Brain microvascular endothelial cell (primary cell): ENCODE results near the gene GPS2.
A peak's percentile ranks its signal among the peaks of the same experiment; 100 is the strongest.

Experiments
- DNase-seq: peaks from one replicate; pipeline ENCODE4 v3.0.0-alpha.2; 2020
- H3K27ac ChIP-seq: fragments of 250-450 bp; sonication (Bioruptor Pico); 2 replicates; pipeline ENCODE4 v1.5.1; 2020; ENCODE audit warnings: mild to moderate bottlenecking, moderate library complexity
- H3K27me3 ChIP-seq: fragments of 250-450 bp; sonication (Bioruptor Pico); replicated peaks from 2 replicates; pipeline ENCODE4 v1.5.1; 2020; ENCODE audit warnings: mild to moderate bottlenecking
- H3K36me3 ChIP-seq: fragments of 250-450 bp; sonication (Bioruptor Pico); replicated peaks from 2 replicates; pipeline ENCODE4 v1.5.1; 2020; ENCODE audit warnings: mild to moderate bottlenecking
- H3K4me3 ChIP-seq: 2 replicates; pipeline ENCODE4 v1.5.1; 2011; ENCODE audit warnings: low read depth, mild to moderate bottlenecking, control low read depth, low read length, moderate library complexity
- in situ Hi-C: cut with HindIII; loops from 2 replicates; pipeline ENCODE4 v1.10.0; 2017; ENCODE audit warnings: low sequenced_read_pairs, low pct_ligation_motif_present
- TF ChIP-seq, protein P1 (sequence below): IDR thresholded peaks from 2 replicates; pipeline ENCODE4 v1.5.1; 2011; ENCODE audit warnings: low read depth, mild to moderate bottlenecking, moderate library complexity, low read length, control low read depth, inconsistent platforms; ENCODE audit errors: missing control alignments

The GPS2 gene

DNA sequence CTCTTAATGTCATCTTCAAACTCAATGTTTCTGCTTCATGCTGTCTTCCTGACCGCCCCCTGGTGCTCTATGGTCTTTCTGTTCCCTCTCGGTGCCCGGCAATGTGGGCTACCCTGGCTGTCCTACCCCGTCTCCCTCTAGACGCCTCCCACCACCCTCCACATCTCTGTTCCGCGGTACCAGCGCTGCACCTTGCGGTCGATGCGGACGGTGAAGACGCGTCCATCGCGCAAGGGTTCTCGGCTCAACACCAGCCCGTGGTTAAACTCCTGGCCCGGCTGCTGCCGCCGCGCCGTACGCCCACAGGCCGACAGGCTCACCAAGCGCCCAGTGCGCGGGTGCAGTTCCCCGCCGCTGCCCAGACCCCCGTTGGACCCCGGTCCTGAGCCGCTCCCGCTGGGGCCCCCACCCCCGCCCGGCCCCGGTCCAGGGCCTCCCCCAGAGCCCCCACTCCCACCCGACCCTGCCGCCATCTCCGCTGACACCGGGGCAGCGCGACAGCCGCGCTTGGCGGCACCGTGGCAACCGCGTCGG, 13.7 kb upstream of the GPS2 start, which contains the start of gene NEURL4:
TSS of gene NEURL4 (minus strand) at position 496 of the 534 bp plus-strand sequence. CDS start at position 473, 23 bp downstream.
- DNase-seq = peak; percentile 20
- H3K27me3 ChIP-seq = no peaks in the 10 kb centered on the region
- H3K4me3 ChIP-seq = peak within 1 kb of the TSS; percentile 94
- TF ChIP-seq, protein P1, sequence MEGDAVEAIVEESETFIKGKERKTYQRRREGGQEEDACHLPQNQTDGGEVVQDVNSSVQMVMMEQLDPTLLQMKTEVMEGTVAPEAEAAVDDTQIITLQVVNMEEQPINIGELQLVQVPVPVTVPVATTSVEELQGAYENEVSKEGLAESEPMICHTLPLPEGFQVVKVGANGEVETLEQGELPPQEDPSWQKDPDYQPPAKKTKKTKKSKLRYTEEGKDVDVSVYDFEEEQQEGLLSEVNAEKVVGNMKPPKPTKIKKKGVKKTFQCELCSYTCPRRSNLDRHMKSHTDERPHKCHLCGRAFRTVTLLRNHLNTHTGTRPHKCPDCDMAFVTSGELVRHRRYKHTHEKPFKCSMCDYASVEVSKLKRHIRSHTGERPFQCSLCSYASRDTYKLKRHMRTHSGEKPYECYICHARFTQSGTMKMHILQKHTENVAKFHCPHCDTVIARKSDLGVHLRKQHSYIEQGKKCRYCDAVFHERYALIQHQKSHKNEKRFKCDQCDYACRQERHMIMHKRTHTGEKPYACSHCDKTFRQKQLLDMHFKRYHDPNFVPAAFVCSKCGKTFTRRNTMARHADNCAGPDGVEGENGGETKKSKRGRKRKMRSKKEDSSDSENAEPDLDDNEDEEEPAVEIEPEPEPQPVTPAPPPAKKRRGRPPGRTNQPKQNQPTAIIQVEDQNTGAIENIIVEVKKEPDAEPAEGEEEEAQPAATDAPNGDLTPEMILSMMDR = peak; percentile 35
- H3K36me3 ChIP-seq = peaks cover 10% of the 10 kb centered on the region
- H3K27ac ChIP-seq = peak within 1 kb of the TSS; percentile 70
- in situ Hi-C loops = no loop called here

DNA sequence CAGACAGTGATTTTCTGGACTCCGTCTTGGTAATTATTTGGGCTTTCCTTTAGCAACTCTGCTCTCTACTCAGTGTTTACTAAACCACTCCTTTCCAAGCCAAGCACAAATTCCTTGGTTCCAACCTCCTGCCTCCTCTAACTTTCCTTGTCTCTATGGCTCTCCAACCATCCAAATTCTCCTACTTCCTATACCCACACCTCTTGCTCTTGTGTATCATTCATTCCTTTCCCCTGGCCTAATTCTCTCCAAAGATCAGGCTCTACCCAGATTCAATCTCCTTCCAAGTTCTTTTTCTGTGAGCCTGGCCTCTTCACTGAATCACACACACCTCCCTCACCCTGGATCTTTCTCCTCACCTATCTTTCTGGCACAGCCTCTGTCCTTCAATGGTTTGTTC, 12.8 kb upstream of the GPS2 start:
- in situ Hi-C loops = no loop called here
- DNase-seq = no peak
- TF ChIP-seq, protein P1 = no peak
- H3K36me3 ChIP-seq = peaks cover 19% of the 10 kb centered on the region
- H3K27me3 ChIP-seq = no peaks in the 10 kb centered on the region
- H3K4me3 ChIP-seq = no peak overlapping the region
- H3K27ac ChIP-seq = no peak overlapping the region

DNA sequence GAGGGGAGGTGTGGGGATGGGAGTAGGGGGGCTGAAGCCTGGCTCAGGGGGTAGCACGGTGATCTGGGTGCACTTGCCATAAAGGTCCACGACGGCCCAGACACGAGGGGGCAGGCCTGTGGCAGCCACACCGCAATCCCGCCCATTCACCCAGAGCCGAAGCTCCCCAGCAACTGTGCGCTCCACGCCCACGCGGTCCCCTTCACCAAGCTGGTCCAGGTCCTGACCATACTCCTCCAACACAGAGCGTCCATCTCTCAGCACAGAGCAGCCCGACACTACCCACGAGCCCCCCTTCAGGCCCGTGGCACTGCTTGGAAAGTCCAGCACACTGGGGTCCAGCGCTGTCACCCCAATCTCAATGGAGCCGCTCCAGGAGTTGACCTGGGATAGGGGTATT, 12.3 kb upstream of the GPS2 start:
- no peak overlapping the region for H3K27ac ChIP-seq
- no peak for DNase-seq
- peaks cover 24% of the 10 kb centered on the region for H3K36me3 ChIP-seq
- no peaks in the 10 kb centered on the region for H3K27me3 ChIP-seq
- no peak overlapping the region for H3K4me3 ChIP-seq
- in situ Hi-C loops = no loop called here
- TF ChIP-seq, protein P1 = no peak

DNA sequence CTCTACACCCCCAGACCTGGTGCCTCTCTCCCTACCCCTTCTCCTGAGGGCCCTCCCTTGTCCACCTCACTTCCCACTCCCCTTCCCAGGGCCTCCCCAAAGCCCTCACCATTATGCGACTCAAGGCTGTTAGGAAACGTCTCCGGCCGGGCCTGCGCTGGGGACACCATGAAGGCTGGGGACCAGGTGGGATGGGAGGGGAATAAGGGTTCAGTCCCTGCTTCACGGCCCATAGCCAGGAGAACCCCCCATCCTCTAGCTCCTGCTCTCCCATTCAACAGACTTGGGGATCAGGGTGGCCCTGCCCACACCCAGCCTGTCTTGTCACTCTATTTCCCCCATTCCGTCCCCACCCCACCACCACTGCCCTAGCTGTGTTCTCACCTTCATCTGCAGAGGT, 11.9 kb upstream of the GPS2 start:
- no peaks in the 10 kb centered on the region for H3K27me3 ChIP-seq
- in situ Hi-C loops = no loop called here
- DNase-seq = no peak
- no peak overlapping the region for H3K27ac ChIP-seq
- TF ChIP-seq, protein P1 = no peak
- H3K4me3 ChIP-seq = no peak overlapping the region
- H3K36me3 ChIP-seq = peaks cover 28% of the 10 kb centered on the region

DNA sequence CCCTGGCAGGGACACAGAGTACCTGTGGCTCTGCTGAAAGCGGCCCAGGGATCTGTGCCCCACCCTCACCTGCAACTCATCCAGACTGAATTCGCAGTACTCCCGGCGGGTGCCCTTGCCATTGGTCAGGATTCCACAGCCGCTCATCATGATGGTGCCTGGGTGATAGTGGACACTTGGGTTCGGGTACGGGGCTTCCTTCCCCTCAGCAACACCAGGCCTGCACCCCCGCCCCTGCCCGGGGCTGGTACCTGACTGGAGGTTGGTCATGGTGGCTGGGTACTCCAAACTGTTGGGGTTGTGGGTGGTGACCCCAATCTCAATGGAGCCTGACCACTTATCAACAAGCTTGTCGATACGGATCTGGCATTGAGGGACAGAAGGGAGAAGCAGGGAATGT, 11.0 kb upstream of the GPS2 start:
- in situ Hi-C loops = no loop called here
- H3K27me3 ChIP-seq = no peaks in the 10 kb centered on the region
- TF ChIP-seq, protein P1 = no peak
- no peak for DNase-seq
- H3K27ac ChIP-seq = no peak overlapping the region
- H3K4me3 ChIP-seq = no peak overlapping the region
- peaks cover 37% of the 10 kb centered on the region for H3K36me3 ChIP-seq

DNA sequence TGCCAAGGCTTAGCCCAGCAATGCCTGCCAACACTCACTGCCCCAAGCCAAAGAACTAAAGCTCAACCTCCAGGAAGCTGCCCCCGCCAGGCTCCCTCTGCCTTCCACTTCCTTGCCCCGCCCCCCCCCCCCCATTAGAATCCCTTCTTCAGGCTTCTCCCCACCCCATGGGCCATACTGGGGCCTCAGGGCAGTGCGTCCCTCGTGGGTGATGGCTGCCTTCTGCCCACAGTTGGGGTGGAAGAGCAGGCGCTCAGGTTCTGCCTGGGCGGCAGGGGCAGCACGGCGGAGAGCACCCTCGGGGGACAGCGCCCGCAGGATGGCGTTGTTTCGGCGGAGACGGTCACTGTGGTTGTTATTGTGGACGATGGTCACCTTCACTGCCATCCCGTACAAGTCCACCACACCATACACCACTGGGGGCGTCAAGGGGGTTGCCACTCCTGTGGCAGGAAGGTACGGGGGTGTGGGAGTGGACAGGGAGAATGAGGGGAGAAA, 9.9 kb upstream of the GPS2 start:
- no peak overlapping the region for H3K27ac ChIP-seq
- DNase-seq = no peak
- TF ChIP-seq, protein P1 = no peak
- H3K27me3 ChIP-seq = no peaks in the 10 kb centered on the region
- in situ Hi-C loops = no loop called here
- no peak overlapping the region for H3K4me3 ChIP-seq
- peaks cover 43% of the 10 kb centered on the region for H3K36me3 ChIP-seq
